ENCODE results near the gene DNAJC5. TPM values are rescaled to one million over a fixed set of nuclear protein-coding genes. Genes with fewer than 3 reads are reported as not detected.

The DNAJC5 gene
- total and polyA plus RNA-seq, 2 donors (not counting 1 experiment from before 2014, with no cell fraction given), result 12.2 to 33.3 TPM

GRCh38 chr20:63969838-63970713 lies 75.2 kb downstream of the DNAJC5 start, which contains the start of gene ZNF512B:
Gene ZNF512B (minus strand): TSS chr20:63969930. CDS start chr20:63967950, 1,980 bp downstream.
- peaks cover 0 to 14% (median 0%) of the 10 kb centered on the region in 3 donors for H3K9me3 ChIP-seq (ENCODE audit: control extremely low read depth in 1 of 3, control insufficient read depth in 2 of 3, insufficient read depth in 1 of 3, low read length in 2 of 3)
- TF ChIP-seq EZH2 (IDR thresholded peaks at IDR 0.05; ENCODE audit: borderline replicate concordance, insufficient read depth, low read depth, low read length, poor library complexity, severe bottlenecking), result no peak
- TF ChIP-seq CTCF (IDR thresholded peaks at IDR 0.05), result no peak
- Mint-ChIP-seq H3K27ac (peak within 1 kb of the TSS; percentile 61), H3K4me1 (peaks cover 17% of the 10 kb centered on the region), H3K4me3 (peak within 1 kb of the TSS; percentile 86), H3K9me3 (ENCODE audit: insufficient read depth) (no peaks in the 10 kb centered on the region), H3K27me3 (no peaks in the 10 kb centered on the region)
- ChIA-PET CTCF (no interaction called here), POLR2A (no interaction called here)
- H3K9ac ChIP-seq (ENCODE audit: low read length), result peak within 1 kb of the TSS; percentile 64
- intact Hi-C loops (cut with micrococcal nuclease), result no loop called here
- H3K36me3 ChIP-seq (replicated peaks in 1 of 2; ENCODE audit: control extremely low read depth in 1 of 2, control insufficient read depth in 1 of 2, extremely low read depth in 1 of 2, insufficient read depth in 2 of 2, low read length in 1 of 2), result peaks cover 0 to 4% of the 10 kb centered on the region in 2 experiments
- WGBS (ENCODE audit: insufficient coverage), result 6% methylated on average over 48 of the region's 73 CpGs
- peaks cover 13 to 22% of the 10 kb centered on the region in 2 donors for H3K4me1 ChIP-seq (ENCODE audit: control insufficient read depth in 2 of 2, insufficient read depth in 2 of 2, low read length in 2 of 2)
- DNase-seq (peak; percentile 66), ATAC-seq (ENCODE audit: low read depth) (peak; percentile 53)
- H4K20me1 ChIP-seq (ENCODE audit: control insufficient read depth, insufficient read depth, low read length, poor library complexity, severe bottlenecking), result no peaks in the 10 kb centered on the region
- H2AFZ ChIP-seq (ENCODE audit: insufficient read depth, low read depth, low read length, poor library complexity, severe bottlenecking), result peak within 1 kb of the TSS; percentile 66
- H3K27ac ChIP-seq (ENCODE audit: low read length in 2 of 2), result no peak within 1 kb of the TSS
- peak within 1 kb of the TSS in 4 of 5 experiments; percentile 34 to 64 (median 50) for H3K4me3 ChIP-seq (ENCODE audit: control extremely low read depth in 1 of 5, extremely low read depth in 1 of 5, insufficient read depth in 1 of 5, low read depth in 2 of 5, low read length in 4 of 5)
- H3K4me2 ChIP-seq (replicated peaks; ENCODE audit: low read depth, low read length, poor library complexity, severe bottlenecking), result peak within 1 kb of the TSS; percentile 90
- H3K79me2 ChIP-seq (ENCODE audit: control insufficient read depth, insufficient read depth, low read length), result no peaks in the 10 kb centered on the region
- no peaks in the 10 kb centered on the region for H3K27me3 ChIP-seq (replicated peaks in 1 of 4; ENCODE audit: control extremely low read depth in 1 of 4, control insufficient read depth in 3 of 4, insufficient read depth in 4 of 4, low read length in 3 of 4)

Data from B cell (primary cell).